22Rv1 (cell line): Measurements from ENCODE around the gene TMEM151A.
A peak's percentile ranks its signal among the peaks of the same experiment; 100 is the strongest.

Experiments
- H3K27ac ChIP-seq: fragments of 450-650 bp; 2 replicates; pipeline ENCODE4 v1.5.1; 2017
- CTCF ChIP-seq: fragments of 450-650 bp; IDR thresholded peaks from 2 replicates; pipeline ENCODE4 v1.5.1; 2017; ENCODE audit warnings: mild to moderate bottlenecking
- ZFX ChIP-seq: fragments of 450-650 bp; IDR thresholded peaks from 2 replicates; pipeline ENCODE4 v1.6.1; 2017; ENCODE audit warnings: antibody characterized with exemption, borderline replicate concordance

TMEM151A gene

GRCh38 chr11:66311965-66312548 is 20.4 kb downstream of the TMEM151A start:
- peak overlapping the region; percentile 67 for H3K27ac ChIP-seq
- TF ChIP-seq ZFX, result no peak
- peak; percentile 92 for TF ChIP-seq CTCF

- H3K27ac ChIP-seq, result peak overlapping the region; percentile 67
- TF ChIP-seq ZFX, result no peak
- no peak for TF ChIP-seq CTCF
Measured at GRCh38 chr11:66312549-66313320, 21.0 kb downstream of the TMEM151A start.

- peak overlapping the region; percentile 67 for H3K27ac ChIP-seq
- no peak; the same call in 1 of the 2 replicates for TF ChIP-seq CTCF
- no peak for TF ChIP-seq ZFX
Measured at GRCh38 chr11:66313321-66314185, 21.9 kb downstream of the TMEM151A start.

- no peak overlapping the region for H3K27ac ChIP-seq
- TF ChIP-seq ZFX (no peak), CTCF (no peak)
Measured at GRCh38 chr11:66314186-66314501, 22.4 kb downstream of the TMEM151A start.

GRCh38 chr11:66314561-66315497 is 23.1 kb downstream of the TMEM151A start:
- no peak for TF ChIP-seq CTCF
- no peak for TF ChIP-seq ZFX
- no peak overlapping the region for H3K27ac ChIP-seq

GRCh38 chr11:66315498-66315885 is 23.8 kb downstream of the TMEM151A start:
- TF ChIP-seq CTCF (no peak), ZFX (no peak)
- no peak overlapping the region for H3K27ac ChIP-seq
